HEK293 (cell line): Measurements from ENCODE around the gene IFIH1.

Experiments
- CTCF ChIA-PET: fragments of 350-600 bp; formaldehyde crosslinking; extraction: SDS; loops from one replicate; lab custom pipeline; 2021; ENCODE audit warnings: antibody characterized with exemption; lab: Yijun Ruan, JAX
- POLR2A ChIA-PET: fragments of 300-600 bp; formaldehyde crosslinking; extraction: SDS; loops from one replicate; lab custom pipeline; 2020; ENCODE audit warnings: antibody characterized with exemption, inconsistent platforms; lab: Yijun Ruan, JAX
- H3K27ac ChIP-seq: fragments of 200-500 bp; sonication (Bioruptor generic); 2 replicates; pipeline ENCODE4 v1.5.1; 2014; ENCODE audit warnings: low read depth, low read length, control low read depth, inconsistent platforms; ENCODE audit errors: extremely low read depth
- H3K36me3 ChIP-seq, 2 experiments: fragments of 200-500 bp in 1 of 2; sonication (Bioruptor generic) in 1 of 2; 1 replicate in 1 of 2; 2 replicates in 1 of 2; pipeline ENCODE4 v1.5.1; 2014 to 2017; ENCODE audit warnings: inconsistent platforms in 2 of 2, low read length in 2 of 2; ENCODE audit not compliant: control insufficient read depth in 2 of 2, insufficient read depth in 1 of 2
- H3K4me1 ChIP-seq: fragments of 200-500 bp; sonication (Bioruptor generic); 2 replicates; pipeline ENCODE4 v1.5.1; 2014; ENCODE audit warnings: mild to moderate bottlenecking, low read length, inconsistent platforms; ENCODE audit not compliant: control insufficient read depth, insufficient read depth
- H3K4me3 ChIP-seq: 2 replicates; pipeline ENCODE4 v1.5.1; 2011; ENCODE audit warnings: low read depth, mild to moderate bottlenecking, control low read depth, low read length, moderate library complexity
- H3K9me3 ChIP-seq: fragments of 200-500 bp; sonication (Bioruptor generic); 2 replicates; pipeline ENCODE4 v1.5.1; 2014; ENCODE audit warnings: low read depth, low read length, inconsistent platforms; ENCODE audit not compliant: control insufficient read depth, insufficient read depth
- EGR2 ChIP-seq: fragments of 450-650 bp; formaldehyde crosslinking; IDR thresholded peaks from 2 replicates; pipeline ENCODE4 v1.5.1; 2016; ENCODE audit warnings: low read depth, missing biosample characterization, missing genetic modification characterization
- GLIS2 ChIP-seq: fragments of 450-650 bp; formaldehyde crosslinking; IDR thresholded peaks from 2 replicates; pipeline ENCODE4 v1.5.1; 2016; ENCODE audit warnings: missing biosample characterization, missing genetic modification characterization
- HOXD13 ChIP-seq: sonication (generic); formaldehyde crosslinking; IDR thresholded peaks from 2 replicates; pipeline ENCODE4 v1.8.0; 2022; ENCODE audit warnings: missing genetic modification reagents, borderline replicate concordance
- REPIN1 ChIP-seq: fragments of 450-650 bp; formaldehyde crosslinking; IDR thresholded peaks from 2 replicates; pipeline ENCODE4 v1.5.1; 2017; ENCODE audit warnings: missing biosample characterization, missing genetic modification characterization, low read depth
- YY2 ChIP-seq: fragments of 450-650 bp; formaldehyde crosslinking; IDR thresholded peaks from 2 replicates; pipeline ENCODE4 v1.5.1; 2016; ENCODE audit warnings: missing biosample characterization, missing genetic modification characterization
- ZBTB21 ChIP-seq: fragments of 450-650 bp; formaldehyde crosslinking; IDR thresholded peaks from 2 replicates; pipeline ENCODE4 v1.5.1; 2017; ENCODE audit warnings: missing biosample characterization, missing genetic modification characterization
- ZFP37 ChIP-seq: fragments of 450-650 bp; formaldehyde crosslinking; IDR thresholded peaks from 2 replicates; pipeline ENCODE4 v1.5.1; 2016; ENCODE audit warnings: missing biosample characterization, missing genetic modification characterization
- ZFP41 ChIP-seq: fragments of 450-650 bp; formaldehyde crosslinking; IDR thresholded peaks from 2 replicates; pipeline ENCODE4 v1.5.1; 2016; ENCODE audit warnings: missing biosample characterization, missing genetic modification characterization, borderline replicate concordance
- ZNF132 ChIP-seq: fragments of 450-650 bp; formaldehyde crosslinking; IDR thresholded peaks from 2 replicates; pipeline ENCODE4 v1.5.1; 2017; ENCODE audit warnings: missing biosample characterization, missing genetic modification characterization, borderline replicate concordance
- ZNF138 ChIP-seq: fragments of 450-650 bp; formaldehyde crosslinking; IDR thresholded peaks from 2 replicates; pipeline ENCODE4 v1.5.1; 2016; ENCODE audit warnings: missing biosample characterization, missing genetic modification characterization, borderline replicate concordance
- ZNF155 ChIP-seq: fragments of 450-650 bp; formaldehyde crosslinking; IDR thresholded peaks from 2 replicates; pipeline ENCODE4 v1.5.1; 2016; ENCODE audit warnings: missing biosample characterization, missing genetic modification characterization
- ZNF157 ChIP-seq: fragments of 450-650 bp; formaldehyde crosslinking; IDR thresholded peaks from 2 replicates; pipeline ENCODE4 v1.5.1; 2016; ENCODE audit warnings: missing biosample characterization, missing genetic modification characterization
- ZNF184 ChIP-seq: fragments of 450-650 bp; IDR thresholded peaks from 2 replicates; pipeline ENCODE4 v1.5.1; 2018; ENCODE audit warnings: missing biosample characterization, mild to moderate bottlenecking, missing genetic modification characterization
- ZNF239 ChIP-seq: fragments of 450-650 bp; formaldehyde crosslinking; IDR thresholded peaks from 2 replicates; pipeline ENCODE4 v1.5.1; 2016; ENCODE audit warnings: missing biosample characterization, missing genetic modification characterization
- ZNF366 ChIP-seq: fragments of 450-650 bp; formaldehyde crosslinking; conservative IDR thresholded peaks from 2 replicates; pipeline ENCODE4 v1.5.1; 2016; ENCODE audit warnings: missing biosample characterization, missing genetic modification characterization
- ZNF37A ChIP-seq: fragments of 450-650 bp; IDR thresholded peaks from 2 replicates; pipeline ENCODE4 v1.5.1; 2018; ENCODE audit warnings: missing biosample characterization, missing genetic modification characterization
- ZNF391 ChIP-seq: fragments of 450-650 bp; formaldehyde crosslinking; IDR thresholded peaks from 2 replicates; pipeline ENCODE4 v1.5.1; 2016; ENCODE audit warnings: low read depth, missing biosample characterization, missing genetic modification characterization, borderline replicate concordance
- ZNF501 ChIP-seq: fragments of 450-650 bp; formaldehyde crosslinking; IDR thresholded peaks from 2 replicates; pipeline ENCODE4 v1.5.1; 2016; ENCODE audit warnings: missing biosample characterization, missing genetic modification characterization
- ZNF514 ChIP-seq: fragments of 450-650 bp; formaldehyde crosslinking; IDR thresholded peaks from 2 replicates; pipeline ENCODE4 v1.5.1; 2016; ENCODE audit warnings: missing biosample characterization, missing genetic modification characterization
- ZNF548 ChIP-seq: fragments of 450-650 bp; formaldehyde crosslinking; IDR thresholded peaks from 2 replicates; pipeline ENCODE4 v1.5.1; 2016; ENCODE audit warnings: missing biosample characterization, missing genetic modification characterization
- ZNF555 ChIP-seq: fragments of 450-650 bp; formaldehyde crosslinking; conservative IDR thresholded peaks from 2 replicates; pipeline ENCODE4 v1.5.1; 2017; ENCODE audit warnings: missing biosample characterization, mild to moderate bottlenecking, missing genetic modification characterization, inconsistent platforms
- ZNF560 ChIP-seq: fragments of 450-650 bp; formaldehyde crosslinking; IDR thresholded peaks from 2 replicates; pipeline ENCODE4 v1.5.1; 2017; ENCODE audit warnings: missing biosample characterization, missing genetic modification characterization, borderline replicate concordance
- ZNF571 ChIP-seq: fragments of 450-650 bp; formaldehyde crosslinking; IDR thresholded peaks from 2 replicates; pipeline ENCODE4 v1.5.0; 2017; ENCODE audit warnings: missing biosample characterization, missing genetic modification characterization
- ZNF585B ChIP-seq: fragments of 450-650 bp; formaldehyde crosslinking; IDR thresholded peaks from 2 replicates; pipeline ENCODE4 v1.5.1; 2016; ENCODE audit warnings: missing biosample characterization, missing genetic modification characterization
- ZNF621 ChIP-seq: fragments of 450-650 bp; formaldehyde crosslinking; IDR thresholded peaks from 2 replicates; pipeline ENCODE4 v1.5.1; 2017; ENCODE audit warnings: missing biosample characterization, missing genetic modification characterization
- ZNF623 ChIP-seq: fragments of 450-650 bp; formaldehyde crosslinking; IDR thresholded peaks from 2 replicates; pipeline ENCODE4 v1.5.1; 2016; ENCODE audit warnings: missing biosample characterization, missing genetic modification characterization
- ZNF660 ChIP-seq: fragments of 450-650 bp; IDR thresholded peaks from 2 replicates; pipeline ENCODE4 v1.5.1; 2018; ENCODE audit warnings: missing biosample characterization, mild to moderate bottlenecking, missing genetic modification characterization
- ZSCAN4 ChIP-seq: fragments of 450-650 bp; formaldehyde crosslinking; IDR thresholded peaks from 2 replicates; pipeline ENCODE4 v1.5.1; 2017; ENCODE audit warnings: missing biosample characterization, missing genetic modification characterization

The IFIH1 gene

DNA sequence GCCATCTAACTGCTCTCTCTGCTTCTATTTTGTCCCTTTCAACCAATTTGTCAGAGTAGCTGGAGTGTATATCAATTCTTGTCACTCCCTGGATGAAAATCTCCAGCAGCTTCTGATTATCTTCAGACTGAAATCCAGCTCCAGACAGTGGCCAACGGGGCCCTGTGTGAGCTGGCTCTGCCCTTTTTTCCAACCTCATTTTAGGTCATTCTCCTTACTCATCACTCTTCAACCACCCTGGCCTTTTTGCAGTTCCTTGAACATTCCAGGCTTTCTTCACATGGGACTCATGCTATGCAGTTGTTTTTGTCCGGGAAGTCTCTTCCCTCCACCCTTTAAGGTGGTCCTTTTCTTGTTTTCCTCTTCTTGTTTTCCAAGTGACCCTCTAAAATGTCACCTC lies 59.8 kb downstream of the IFIH1 start:
- H3K36me3 ChIP-seq = no peaks in the 10 kb centered on the region
- ChIA-PET POLR2A (no interaction called here), CTCF (no interaction called here)
- H3K9me3 ChIP-seq = no peaks in the 10 kb centered on the region
- no peaks in the 10 kb centered on the region for H3K4me1 ChIP-seq
- TF ChIP-seq ZNF621 (tag by site-specific recombination) = no peak
- TF ChIP-seq ZSCAN4 (tag by site-specific recombination) = no peak
- TF ChIP-seq YY2 (tag by site-specific recombination) = no peak
- TF ChIP-seq ZNF514 (tag by site-specific recombination) = no peak
- no peak for TF ChIP-seq REPIN1
- no peak for TF ChIP-seq ZNF571
- TF ChIP-seq ZNF501 (tag by site-specific recombination) = no peak
- TF ChIP-seq ZNF138 (tag by site-specific recombination) = no peak
- TF ChIP-seq ZFP41 = no peak
- TF ChIP-seq ZNF548 (tag by site-specific recombination) = no peak
- TF ChIP-seq HOXD13 (CRISPR knock-in tag) = no peak
- TF ChIP-seq ZNF366 (tag by site-specific recombination) = no peak
- TF ChIP-seq ZNF157 (tag by site-specific recombination) = no peak
- TF ChIP-seq ZNF132 = no peak
- no peak for TF ChIP-seq ZNF391 (tag by site-specific recombination)
- TF ChIP-seq ZNF37A (tag by site-specific recombination) = no peak
- no peak overlapping the region for H3K27ac ChIP-seq
- H3K4me3 ChIP-seq = no peak overlapping the region

- no peak overlapping the region for H3K27ac ChIP-seq
- CTCF ChIA-PET = no interaction called here
- H3K36me3 ChIP-seq = no peaks in the 10 kb centered on the region
- POLR2A ChIA-PET = no interaction called here
- no peaks in the 10 kb centered on the region for H3K9me3 ChIP-seq
- TF ChIP-seq EGR2 (tag by site-specific recombination) (no peak), ZNF555 (tag by site-specific recombination) (no peak), ZNF37A (tag by site-specific recombination) (no peak), ZNF239 (tag by site-specific recombination) (no peak), ZFP37 (no peak), ZNF155 (tag by site-specific recombination) (no peak), ZNF660 (tag by site-specific recombination) (no peak), ZNF560 (tag by site-specific recombination) (no peak), ZNF184 (no peak), HOXD13 (CRISPR knock-in tag) (no peak), ZNF623 (tag by site-specific recombination) (no peak), ZBTB21 (tag by site-specific recombination) (no peak), ZNF585B (no peak), GLIS2 (tag by site-specific recombination) (no peak)
- no peaks in the 10 kb centered on the region for H3K4me1 ChIP-seq
- no peak overlapping the region for H3K4me3 ChIP-seq
Measured at GRCh38 chr2:162258169-162258568, 60.3 kb downstream of the IFIH1 start.
